DMS53 (cell line): Measurements from ENCODE around the gene SAFB.
A peak's percentile ranks its signal among the peaks of the same experiment; 100 is the strongest.
"Not testable (repeated sequence)": the region's sequence is repeated elsewhere in the genome, so short reads cannot be mapped to it uniquely, and the experiment has no call there.

Source experiments
- DNase-seq: peaks from one replicate; lab custom pipeline; 2025; lab: John Stamatoyannopoulos, UW

The SAFB gene

GRCh38 chr19:5595129-5595528 lies 27.8 kb upstream of the SAFB start:
- DNase-seq, result peak; percentile 97

GRCh38 chr19:5595745-5596144 lies 27.1 kb upstream of the SAFB start:
- peak; percentile 84 for DNase-seq

GRCh38 chr19:5600797-5601196 lies 22.1 kb upstream of the SAFB start:
- DNase-seq, result no peak

- DNase-seq, result no peak
Observed at GRCh38 chr19:5603626-5604025, 19.3 kb upstream of the SAFB start.

- DNase-seq, result no peak
Observed at GRCh38 chr19:5605362-5605761, 17.5 kb upstream of the SAFB start.

- no peak for DNase-seq
Observed at GRCh38 chr19:5607318-5608275, 15.3 kb upstream of the SAFB start.

GRCh38 chr19:5608291-5608690 lies 14.6 kb upstream of the SAFB start:
- DNase-seq, result peak; percentile 26

GRCh38 chr19:5608766-5609165 lies 14.1 kb upstream of the SAFB start:
- DNase-seq, result not testable (repeated sequence)

GRCh38 chr19:5609881-5610448 lies 12.9 kb upstream of the SAFB start:
- no peak for DNase-seq

- DNase-seq, result no peak
Observed at GRCh38 chr19:5612891-5613865, 9.7 kb upstream of the SAFB start.

- DNase-seq, result no peak
Observed at GRCh38 chr19:5615756-5616327, 7.0 kb upstream of the SAFB start.

GRCh38 chr19:5617080-5617479 lies 5.8 kb upstream of the SAFB start:
- DNase-seq, result no peak

GRCh38 chr19:5618591-5618990 lies 4.3 kb upstream of the SAFB start:
- no peak for DNase-seq

GRCh38 chr19:5619946-5620345 lies 2.9 kb upstream of the SAFB start:
- DNase-seq, result no peak

GRCh38 chr19:5621311-5621944 lies 1.5 kb upstream of the SAFB start:
- peak; percentile 29 for DNase-seq

- DNase-seq, result no peak
Observed at GRCh38 chr19:5621945-5622464, 878 bp upstream of the SAFB start.

GRCh38 chr19:5623397-5624017 lies 624 bp downstream of the SAFB start:
- DNase-seq, result no peak

- DNase-seq, result peak; percentile 31
Observed at GRCh38 chr19:5624018-5624663, 1.3 kb downstream of the SAFB start.

GRCh38 chr19:5624741-5625278 lies 1.9 kb downstream of the SAFB start:
- DNase-seq, result peak; percentile 7

GRCh38 chr19:5625641-5626040 lies 2.8 kb downstream of the SAFB start:
- DNase-seq, result no peak
